Activated T-helper 17 cell treated with anti-CD3 and anti-CD28 coated beads, Interleukin-2, amount 50 U/mL, for 72 hours (primary cell): ENCODE results near the gene GCNT1. TPM values are rescaled to one million over a fixed set of nuclear protein-coding genes. Genes with fewer than 3 reads are reported as not detected.

ENCODE experiments used
- total RNA-seq, 2 donors: library from RNA; stranded (reverse); gene quantifications; one replicate each; pipeline ENCODE4 v1.2.3, GENCODE V29; 2022

The GCNT1 gene
- total RNA-seq, 2 donors from 2014 or later, result 8.7 to 11.4 TPM

Other genes starting within 250 kb of the GCNT1 start
- 10 to 100 TPM in 1 of 2 donors, 1 to 10 TPM in 1; 7.9 to 16.8 TPM for gene RFK, start 64.8 kb upstream of the GCNT1 start, total RNA-seq